PFSK-1 (cell line): ENCODE measurements around the gene SHROOM1.

ENCODE experiments used
- FOXP2 ChIP-seq: optimal IDR thresholded peaks from 2 replicates; pipeline ENCODE3; 2011; ENCODE audit warnings: borderline replicate concordance, control low read depth, inconsistent platforms; ENCODE audit not compliant: insufficient read depth; ENCODE audit errors: extremely low read length, extremely low read depth
- POLR2AphosphoS5 ChIP-seq: IDR thresholded peaks from 2 replicates; pipeline ENCODE4 v1.6.1; 2012; ENCODE audit warnings: low read depth, mild to moderate bottlenecking, control low read depth, low read length, moderate library complexity
- SIN3A ChIP-seq: IDR thresholded peaks from 2 replicates; pipeline ENCODE4 v1.6.1; 2012; ENCODE audit warnings: mild to moderate bottlenecking, low read length, moderate library complexity, borderline replicate concordance; ENCODE audit not compliant: insufficient read depth
- TAF1 ChIP-seq: IDR thresholded peaks from 2 replicates; pipeline ENCODE4 v1.6.1; 2012; ENCODE audit warnings: low read length, control low read depth, borderline replicate concordance; ENCODE audit not compliant: insufficient read depth
- TF ChIP-seq, protein P1 (sequence below), 2 experiments: IDR thresholded peaks; 2 replicates each; pipeline versions ENCODE4 v1.6.1 to v1.8.0; 2011 to 2012; ENCODE audit warnings: low read depth in 2 of 2, low read length in 2 of 2, control low read depth in 1 of 2, inconsistent platforms in 1 of 2, mild to moderate bottlenecking in 1 of 2, moderate library complexity in 1 of 2; ENCODE audit not compliant: insufficient read depth in 1 of 2

DNA sequence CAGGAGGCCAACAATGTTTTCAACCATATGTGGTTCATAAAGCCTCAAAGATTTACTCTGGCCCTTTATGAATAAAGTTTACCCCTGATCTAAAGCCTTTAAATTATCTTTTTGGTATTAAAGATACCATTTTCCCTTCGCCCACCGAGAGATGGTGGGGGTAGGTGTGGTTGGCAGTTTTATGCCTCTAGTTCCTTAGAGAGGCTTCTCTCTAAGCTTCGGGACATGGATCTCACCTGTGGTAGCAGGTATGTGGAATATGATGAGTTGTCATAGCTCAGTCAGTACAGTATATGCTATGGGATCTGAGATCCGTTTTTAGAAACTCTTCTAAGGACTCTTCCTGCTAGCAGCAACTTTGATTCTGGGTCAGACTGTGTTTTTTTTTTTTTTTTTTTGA lies 38.3 kb upstream of the SHROOM1 start:
- TF ChIP-seq POLR2AphosphoS5: no peak
- no peak for TF ChIP-seq TAF1
- no peak for TF ChIP-seq SIN3A
- TF ChIP-seq, protein P1, sequence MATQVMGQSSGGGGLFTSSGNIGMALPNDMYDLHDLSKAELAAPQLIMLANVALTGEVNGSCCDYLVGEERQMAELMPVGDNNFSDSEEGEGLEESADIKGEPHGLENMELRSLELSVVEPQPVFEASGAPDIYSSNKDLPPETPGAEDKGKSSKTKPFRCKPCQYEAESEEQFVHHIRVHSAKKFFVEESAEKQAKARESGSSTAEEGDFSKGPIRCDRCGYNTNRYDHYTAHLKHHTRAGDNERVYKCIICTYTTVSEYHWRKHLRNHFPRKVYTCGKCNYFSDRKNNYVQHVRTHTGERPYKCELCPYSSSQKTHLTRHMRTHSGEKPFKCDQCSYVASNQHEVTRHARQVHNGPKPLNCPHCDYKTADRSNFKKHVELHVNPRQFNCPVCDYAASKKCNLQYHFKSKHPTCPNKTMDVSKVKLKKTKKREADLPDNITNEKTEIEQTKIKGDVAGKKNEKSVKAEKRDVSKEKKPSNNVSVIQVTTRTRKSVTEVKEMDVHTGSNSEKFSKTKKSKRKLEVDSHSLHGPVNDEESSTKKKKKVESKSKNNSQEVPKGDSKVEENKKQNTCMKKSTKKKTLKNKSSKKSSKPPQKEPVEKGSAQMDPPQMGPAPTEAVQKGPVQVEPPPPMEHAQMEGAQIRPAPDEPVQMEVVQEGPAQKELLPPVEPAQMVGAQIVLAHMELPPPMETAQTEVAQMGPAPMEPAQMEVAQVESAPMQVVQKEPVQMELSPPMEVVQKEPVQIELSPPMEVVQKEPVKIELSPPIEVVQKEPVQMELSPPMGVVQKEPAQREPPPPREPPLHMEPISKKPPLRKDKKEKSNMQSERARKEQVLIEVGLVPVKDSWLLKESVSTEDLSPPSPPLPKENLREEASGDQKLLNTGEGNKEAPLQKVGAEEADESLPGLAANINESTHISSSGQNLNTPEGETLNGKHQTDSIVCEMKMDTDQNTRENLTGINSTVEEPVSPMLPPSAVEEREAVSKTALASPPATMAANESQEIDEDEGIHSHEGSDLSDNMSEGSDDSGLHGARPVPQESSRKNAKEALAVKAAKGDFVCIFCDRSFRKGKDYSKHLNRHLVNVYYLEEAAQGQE (IDR thresholded peaks at IDR 0.05; ENCODE audit: insufficient read depth in 1 of 2, low read depth in 2 of 2, low read length in 2 of 2): no peak
- no peak for TF ChIP-seq FOXP2
